HG03097 (cell line): Measurements from ENCODE around the gene GP2.
"Not testable (repeated sequence)": the region's sequence is repeated elsewhere in the genome, so short reads cannot be mapped to it uniquely, and the experiment has no call there.

ENCODE experiments used
- ATAC-seq: cut with Tn5 transposase; IDR thresholded peaks from one replicate; pipeline ENCODE4 v1.9.1; 2021; ENCODE audit not compliant: unreplicated experiment, low FRiP score

GP2 gene

GRCh38 chr16:20326321-20326720 lies 992 bp downstream of the GP2 start:
- ATAC-seq = no peak

DNA sequence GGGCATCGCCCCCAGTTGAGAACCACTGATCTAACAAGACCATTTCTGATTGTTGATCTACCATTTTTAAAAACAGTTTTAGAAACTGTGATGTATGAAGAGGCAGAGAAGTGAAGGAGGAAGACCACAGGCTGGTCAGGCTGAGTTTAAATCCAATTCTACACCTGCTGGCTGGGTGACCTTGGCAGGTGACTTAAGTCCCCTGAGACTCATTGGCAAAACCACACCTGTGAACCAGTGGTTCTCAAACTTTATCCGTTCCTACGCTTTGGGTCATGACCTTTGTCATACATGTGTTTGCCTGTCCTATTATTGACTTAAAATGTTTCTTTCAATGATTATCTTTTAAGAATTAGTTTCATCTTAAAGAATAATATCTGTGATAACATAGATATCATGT lies 2.3 kb downstream of the GP2 start:
- ATAC-seq = no peak

DNA sequence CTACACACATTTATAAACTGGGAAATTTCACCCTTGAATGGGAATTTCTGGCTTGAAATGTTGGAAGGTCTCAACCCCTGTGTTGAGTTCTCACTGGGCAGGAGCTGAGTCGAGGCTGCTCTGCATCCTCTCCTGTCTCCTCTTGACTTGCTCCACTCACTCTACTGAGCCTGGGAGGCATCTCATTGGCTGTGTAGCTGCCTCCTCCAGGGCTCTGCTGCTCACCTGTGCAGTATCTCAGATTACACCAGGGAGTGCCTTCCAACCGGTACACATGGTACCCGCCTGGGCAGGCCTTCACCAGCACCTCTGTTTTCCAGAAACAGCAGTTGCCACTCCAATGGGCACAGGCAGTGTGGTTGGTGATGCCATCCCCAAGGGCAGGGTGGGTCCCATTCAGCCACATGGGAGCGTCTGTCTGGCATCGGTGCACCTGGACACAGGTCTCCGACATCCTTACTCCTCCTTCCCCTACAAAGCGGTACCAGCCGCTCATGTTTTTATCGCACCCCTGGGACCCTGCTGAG lies 3.7 kb downstream of the GP2 start:
- ATAC-seq = no peak

- no peak for ATAC-seq
Measured at GRCh38 chr16:20322696-20323095, 4.6 kb downstream of the GP2 start.

DNA sequence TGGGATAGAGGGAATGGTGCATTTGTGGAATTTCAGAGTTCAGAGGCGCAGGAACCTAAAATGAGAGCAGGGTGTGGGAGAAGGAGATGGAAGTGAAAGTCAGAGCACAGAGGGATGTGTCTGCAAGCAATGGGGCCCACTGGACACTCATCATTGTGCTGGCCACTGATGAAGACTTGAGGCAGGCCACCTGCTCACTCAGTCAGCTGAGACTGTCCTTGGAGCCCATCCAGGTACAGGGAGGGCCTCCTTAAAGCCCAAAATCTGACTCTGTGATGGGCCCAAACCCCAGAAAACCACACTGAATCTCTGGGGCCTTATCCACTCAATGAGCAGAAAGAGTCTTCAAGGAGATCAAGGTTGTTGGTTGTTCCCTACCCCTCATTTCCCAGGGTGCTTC lies 5.6 kb downstream of the GP2 start:
- ATAC-seq = no peak

DNA sequence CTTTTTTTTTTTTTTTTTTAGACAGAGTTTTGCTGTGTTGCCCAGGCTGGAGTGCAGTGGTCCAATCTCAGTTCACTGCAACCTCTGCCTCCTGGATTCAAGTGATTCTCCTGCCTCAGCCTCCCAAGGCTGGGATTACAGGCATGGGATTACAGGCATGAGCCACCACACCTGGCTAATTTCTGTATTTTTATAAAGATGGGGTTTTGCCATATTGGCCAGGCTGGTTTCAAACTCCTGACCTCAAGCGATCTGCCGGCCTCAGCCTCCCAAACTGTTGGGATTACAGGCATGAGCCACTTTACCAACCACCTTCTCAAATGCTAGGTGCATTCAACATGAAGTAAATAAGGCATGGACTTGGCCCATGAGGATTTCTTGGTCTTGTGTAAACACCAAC lies 6.3 kb downstream of the GP2 start:
- ATAC-seq = not testable (repeated sequence)

DNA sequence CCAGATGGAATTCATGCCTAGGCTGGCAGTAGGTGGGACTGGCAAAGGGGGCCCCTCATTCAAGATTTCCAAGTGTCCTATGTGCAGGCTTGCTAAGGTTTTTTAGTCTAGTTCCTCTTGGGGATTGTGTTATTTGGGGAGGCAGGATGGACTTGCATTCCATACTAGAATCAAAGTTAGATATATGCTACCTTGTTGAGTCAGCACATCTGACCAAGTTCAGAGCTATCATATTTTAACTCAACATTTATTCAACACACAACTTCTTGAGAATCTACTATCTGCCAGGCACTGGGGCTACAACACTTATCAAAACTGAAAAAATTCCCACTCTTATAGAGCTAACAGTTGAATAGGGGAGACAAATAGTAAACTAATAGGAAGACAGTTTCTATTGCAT lies 6.7 kb downstream of the GP2 start:
- ATAC-seq = no peak

DNA sequence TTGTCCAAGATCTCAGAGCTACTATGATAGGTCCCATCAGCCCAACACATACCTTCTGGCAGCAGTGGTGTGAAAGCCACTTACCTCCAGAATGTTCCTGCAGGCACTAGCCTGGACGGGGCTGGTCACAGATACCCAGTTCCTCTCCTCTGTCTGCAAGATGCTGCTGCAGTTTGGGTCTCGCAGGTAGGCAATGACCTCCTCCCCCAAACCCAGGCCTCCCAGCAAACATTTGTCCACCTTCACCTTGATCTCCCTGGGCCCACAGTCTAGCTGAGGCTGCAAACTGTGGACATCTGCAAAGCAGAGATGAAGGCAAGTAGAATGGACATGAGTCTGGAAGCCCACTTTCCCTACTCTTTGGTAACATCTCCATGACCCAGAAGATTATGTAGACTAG lies 7.1 kb downstream of the GP2 start:
- ATAC-seq = no peak

DNA sequence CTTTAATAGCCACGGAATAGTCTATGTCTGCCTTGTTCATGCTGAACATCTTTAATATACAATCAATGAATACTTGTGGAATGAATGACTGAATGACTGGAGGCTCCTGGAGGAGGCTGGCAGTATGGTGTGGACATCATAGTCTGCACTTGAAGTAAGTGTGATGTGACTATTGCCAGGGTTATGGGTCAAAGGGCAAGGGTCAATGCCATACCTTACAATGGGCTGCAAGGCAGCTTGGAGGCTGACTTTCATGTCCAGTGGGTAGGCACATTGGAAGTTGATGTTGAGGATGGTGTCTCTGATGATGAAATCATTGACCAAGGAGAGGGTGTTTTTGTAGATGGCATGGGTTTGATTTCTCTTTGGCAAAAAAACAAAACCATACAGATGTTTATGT lies 7.9 kb downstream of the GP2 start:
- ATAC-seq = no peak

- no peak for ATAC-seq
Measured at GRCh38 chr16:20318437-20318836, 8.9 kb downstream of the GP2 start.

DNA sequence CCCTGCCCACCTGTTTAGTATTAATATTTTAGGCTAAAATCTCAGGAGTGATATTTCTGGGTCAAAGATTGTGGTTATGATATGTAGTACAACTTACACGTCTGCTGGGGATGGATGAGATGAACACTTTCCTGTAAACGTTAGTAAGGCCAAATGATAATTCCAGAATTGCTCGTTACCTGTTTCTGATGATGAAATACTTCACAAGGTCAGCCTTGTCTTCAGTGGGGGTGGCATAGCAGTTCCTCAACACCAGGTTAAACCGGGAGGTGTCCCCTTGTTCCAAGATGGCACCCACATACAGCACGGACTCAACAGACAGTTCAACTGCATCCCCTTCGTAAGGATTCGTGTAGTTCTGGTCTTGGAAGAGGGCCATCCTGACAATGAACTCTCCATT lies 9.3 kb downstream of the GP2 start:
- no peak for ATAC-seq

DNA sequence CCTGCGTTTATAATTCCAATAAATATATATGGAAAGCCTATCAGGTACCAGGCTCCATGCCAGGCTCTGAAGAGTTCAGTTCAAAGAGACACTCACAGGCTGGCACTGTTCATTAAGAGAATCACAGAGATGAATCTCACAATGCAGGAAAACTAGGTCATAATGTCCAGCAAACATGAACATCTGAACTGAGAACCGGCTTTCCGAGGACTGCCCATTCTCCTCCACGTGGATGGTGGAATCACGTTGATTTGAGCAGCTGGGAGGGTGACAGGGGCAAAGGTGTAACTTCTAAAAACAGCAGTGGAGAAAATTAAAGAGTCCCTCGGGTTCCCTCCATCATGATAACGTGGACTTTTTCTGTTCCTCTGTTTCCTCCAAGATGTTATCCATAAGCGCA lies 10.2 kb downstream of the GP2 start:
- no peak for ATAC-seq

- ATAC-seq = no peak
Measured at GRCh38 chr16:20316715-20317114, 10.6 kb downstream of the GP2 start.

GRCh38 chr16:20315764-20316163 lies 11.5 kb downstream of the GP2 start:
- no peak for ATAC-seq

GRCh38 chr16:20314575-20314974 lies 12.7 kb downstream of the GP2 start:
- no peak for ATAC-seq

- ATAC-seq = no peak
Measured at GRCh38 chr16:20313741-20314140, 13.6 kb downstream of the GP2 start.

- ATAC-seq = not testable (repeated sequence)
Measured at GRCh38 chr16:20312536-20313095, 14.7 kb downstream of the GP2 start.

DNA sequence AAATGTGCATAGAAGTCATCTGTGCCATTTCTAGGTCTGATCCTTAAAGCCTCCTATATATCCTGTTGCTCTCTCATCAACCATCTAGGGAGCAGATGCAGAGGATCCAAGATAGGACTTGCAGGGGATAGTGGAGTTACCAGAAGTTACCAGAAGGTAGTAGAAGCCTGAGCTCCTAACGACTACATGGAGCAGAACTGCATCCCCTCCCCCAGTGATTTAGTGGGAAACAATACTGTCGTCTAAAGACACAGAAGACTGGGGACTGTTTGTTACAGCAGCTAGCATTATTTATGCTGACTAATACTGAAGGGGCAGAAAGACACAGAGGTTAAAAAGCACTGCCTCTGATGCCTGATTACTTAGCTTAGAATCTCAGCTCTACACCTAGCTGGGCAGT lies 15.8 kb downstream of the GP2 start:
- no peak for ATAC-seq

- ATAC-seq = no peak
Measured at GRCh38 chr16:20310421-20311395, 16.6 kb downstream of the GP2 start.

DNA sequence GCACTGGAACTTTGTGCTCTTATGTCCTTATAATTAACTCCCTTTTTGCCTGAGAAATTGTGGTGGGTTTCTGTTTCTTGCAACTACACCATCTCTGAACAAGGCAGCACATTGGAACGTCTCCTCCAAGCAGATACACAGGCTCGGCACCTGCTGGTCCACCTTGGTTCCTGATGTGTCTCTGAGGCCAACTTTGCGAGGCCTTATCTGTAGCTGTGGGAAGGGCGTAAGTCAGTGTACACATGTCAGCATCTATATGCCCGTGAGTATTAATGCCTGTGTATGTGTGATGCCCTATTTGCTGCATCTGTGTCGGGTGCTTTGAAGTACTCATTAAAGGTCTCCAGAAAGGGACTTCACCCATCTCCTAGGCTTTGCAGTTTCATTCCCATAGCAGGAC lies 17.5 kb downstream of the GP2 start:
- no peak for ATAC-seq

DNA sequence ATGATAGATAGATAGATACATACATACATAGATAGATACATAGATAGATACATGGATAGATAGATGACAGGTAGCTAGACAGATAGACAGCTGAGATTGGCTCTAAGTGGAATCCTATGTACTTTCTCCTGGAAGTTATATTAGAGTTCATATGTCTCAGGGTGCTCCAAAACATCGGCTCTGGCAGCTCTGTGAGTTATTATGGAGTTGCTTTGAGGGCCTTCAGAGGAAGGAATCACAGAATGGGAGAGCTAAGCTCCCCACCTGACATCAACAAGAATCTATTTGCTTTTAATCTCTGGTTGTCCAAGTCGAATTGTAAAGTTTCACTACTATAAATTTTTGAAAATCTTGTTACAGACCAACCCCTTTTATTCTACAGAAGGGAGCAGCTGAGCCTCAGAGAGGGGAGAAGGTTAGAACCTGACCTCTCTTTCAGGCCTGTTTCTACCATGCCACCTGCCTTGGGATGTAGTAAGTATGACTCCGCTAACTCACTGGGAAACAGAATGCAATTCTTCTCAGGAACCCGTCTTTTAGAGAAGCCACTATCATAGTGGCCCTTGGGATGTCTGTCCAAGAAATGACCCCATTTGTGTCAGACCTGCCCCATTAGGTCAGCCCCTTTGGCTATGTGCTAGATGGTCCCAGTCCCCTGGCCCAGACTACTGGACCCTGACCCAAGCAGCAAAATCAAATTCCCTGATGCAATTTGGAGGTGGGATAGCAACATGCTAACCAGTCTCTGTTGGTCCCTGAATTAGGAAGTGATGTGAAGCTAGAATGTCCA lies 18.3 kb downstream of the GP2 start:
- ATAC-seq = no peak
